Skeletal muscle satellite cell (primary cell): ENCODE measurements around the gene ZBTB16.

Source experiments
- H3K27me3 ChIP-seq: 2 replicates; pipeline ENCODE4 v1.7.0; 2013; ENCODE audit warnings: low read length; ENCODE audit not compliant: control insufficient read depth, insufficient read depth
- H3K36me3 ChIP-seq: 2 replicates; pipeline ENCODE4 v1.7.0; 2013; ENCODE audit warnings: mild to moderate bottlenecking, control low read depth, low read length; ENCODE audit not compliant: insufficient read depth
- H3K4me1 ChIP-seq: 2 replicates; pipeline ENCODE4 v1.7.0; 2013; ENCODE audit warnings: low read length; ENCODE audit not compliant: control insufficient read depth, insufficient read depth
- H3K4me2 ChIP-seq: 2 replicates; pipeline ENCODE4 v1.7.0; 2013; ENCODE audit warnings: mild to moderate bottlenecking, low read length
- H3K4me3 ChIP-seq: 2 replicates; pipeline ENCODE4 v1.7.0; 2013; ENCODE audit warnings: low read length
- H3K9ac ChIP-seq: 2 replicates; pipeline ENCODE4 v1.7.0; 2013; ENCODE audit warnings: mild to moderate bottlenecking, low read depth, low read length, moderate library complexity
- H3K9me3 ChIP-seq: replicated peaks from 2 replicates; pipeline ENCODE4 v1.7.0; 2013; ENCODE audit warnings: mild to moderate bottlenecking, control low read depth, low read length

Gene ZBTB16

GRCh38 chr11:114027926-114028325 is 31.6 kb upstream of the ZBTB16 start:
- Histone ChIP-seq H3K9ac (no peak overlapping the region), H3K36me3 (no peaks in the 10 kb centered on the region), H3K4me1 (peaks cover 8% of the 10 kb centered on the region), H3K27me3 (peaks cover 68% of the 10 kb centered on the region), H3K4me2 (no peak overlapping the region), H3K9me3 (no peaks in the 10 kb centered on the region), H3K4me3 (no peak overlapping the region)

- no peaks in the 10 kb centered on the region for H3K36me3 ChIP-seq
- H3K27me3 ChIP-seq, result peaks cover 42% of the 10 kb centered on the region
- peak overlapping the region; percentile 2 for H3K9ac ChIP-seq
- H3K4me1 ChIP-seq, result peaks cover 15% of the 10 kb centered on the region
- H3K9me3 ChIP-seq, result no peaks in the 10 kb centered on the region
- peak overlapping the region; percentile 32 for H3K4me3 ChIP-seq
- H3K4me2 ChIP-seq, result peak overlapping the region; percentile 52
Measured at GRCh38 chr11:114031246-114031966, 28.1 kb upstream of the ZBTB16 start.

GRCh38 chr11:114031967-114032320 is 27.6 kb upstream of the ZBTB16 start:
- Histone ChIP-seq H3K4me3 (no peak overlapping the region), H3K9ac (peak overlapping the region; percentile 2), H3K4me1 (peaks cover 21% of the 10 kb centered on the region), H3K27me3 (peaks cover 37% of the 10 kb centered on the region), H3K4me2 (peak overlapping the region; percentile 52), H3K9me3 (no peaks in the 10 kb centered on the region), H3K36me3 (no peaks in the 10 kb centered on the region)

GRCh38 chr11:114033066-114033465 is 26.4 kb upstream of the ZBTB16 start:
- H3K36me3 ChIP-seq, result no peaks in the 10 kb centered on the region
- no peaks in the 10 kb centered on the region for H3K9me3 ChIP-seq
- H3K4me2 ChIP-seq, result no peak overlapping the region
- peaks cover 22% of the 10 kb centered on the region for H3K4me1 ChIP-seq
- peaks cover 28% of the 10 kb centered on the region for H3K27me3 ChIP-seq
- no peak overlapping the region for H3K4me3 ChIP-seq
- no peak overlapping the region for H3K9ac ChIP-seq

GRCh38 chr11:114033572-114033971 is 25.9 kb upstream of the ZBTB16 start:
- H3K4me1 ChIP-seq, result peaks cover 22% of the 10 kb centered on the region
- H3K4me3 ChIP-seq, result no peak overlapping the region
- H3K4me2 ChIP-seq, result no peak overlapping the region
- H3K27me3 ChIP-seq, result peaks cover 23% of the 10 kb centered on the region
- no peak overlapping the region for H3K9ac ChIP-seq
- no peaks in the 10 kb centered on the region for H3K36me3 ChIP-seq
- H3K9me3 ChIP-seq, result no peaks in the 10 kb centered on the region

- peaks cover 22% of the 10 kb centered on the region for H3K4me1 ChIP-seq
- H3K9ac ChIP-seq, result no peak overlapping the region
- H3K36me3 ChIP-seq, result no peaks in the 10 kb centered on the region
- no peaks in the 10 kb centered on the region for H3K9me3 ChIP-seq
- no peak overlapping the region for H3K4me2 ChIP-seq
- no peak overlapping the region for H3K4me3 ChIP-seq
- H3K27me3 ChIP-seq, result peaks cover 9% of the 10 kb centered on the region
Measured at GRCh38 chr11:114034956-114035355, 24.6 kb upstream of the ZBTB16 start.

- Histone ChIP-seq H3K4me1 (peaks cover 31% of the 10 kb centered on the region), H3K9me3 (no peaks in the 10 kb centered on the region), H3K4me2 (peak overlapping the region; percentile 87), H3K36me3 (no peaks in the 10 kb centered on the region), H3K4me3 (peak overlapping the region; percentile 65), H3K9ac (peak overlapping the region; percentile 76), H3K27me3 (no peaks in the 10 kb centered on the region)
Measured at GRCh38 chr11:114036147-114036811, 23.2 kb upstream of the ZBTB16 start.

GRCh38 chr11:114036958-114037357 is 22.6 kb upstream of the ZBTB16 start:
- Histone ChIP-seq H3K4me3 (peak overlapping the region; percentile 65), H3K27me3 (no peaks in the 10 kb centered on the region), H3K4me2 (peak overlapping the region; percentile 87), H3K9me3 (no peaks in the 10 kb centered on the region), H3K36me3 (no peaks in the 10 kb centered on the region), H3K9ac (peak overlapping the region; percentile 76), H3K4me1 (peaks cover 25% of the 10 kb centered on the region)

GRCh38 chr11:114039551-114039950 is 20.0 kb upstream of the ZBTB16 start:
- no peaks in the 10 kb centered on the region for H3K9me3 ChIP-seq
- no peaks in the 10 kb centered on the region for H3K27me3 ChIP-seq
- H3K4me1 ChIP-seq, result peaks cover 24% of the 10 kb centered on the region
- H3K4me2 ChIP-seq, result no peak overlapping the region
- no peaks in the 10 kb centered on the region for H3K36me3 ChIP-seq
- H3K9ac ChIP-seq, result no peak overlapping the region
- H3K4me3 ChIP-seq, result no peak overlapping the region

- H3K4me1 ChIP-seq, result peaks cover 23% of the 10 kb centered on the region
- H3K4me3 ChIP-seq, result no peak overlapping the region
- no peaks in the 10 kb centered on the region for H3K36me3 ChIP-seq
- no peaks in the 10 kb centered on the region for H3K9me3 ChIP-seq
- H3K27me3 ChIP-seq, result no peaks in the 10 kb centered on the region
- no peak overlapping the region for H3K9ac ChIP-seq
- peak overlapping the region; percentile 42 for H3K4me2 ChIP-seq
Measured at GRCh38 chr11:114040706-114041211, 18.8 kb upstream of the ZBTB16 start.

GRCh38 chr11:114042234-114042633 is 17.3 kb upstream of the ZBTB16 start:
- H3K4me3 ChIP-seq, result no peak overlapping the region
- H3K27me3 ChIP-seq, result peaks cover 6% of the 10 kb centered on the region
- H3K36me3 ChIP-seq, result no peaks in the 10 kb centered on the region
- H3K9me3 ChIP-seq, result no peaks in the 10 kb centered on the region
- peaks cover 10% of the 10 kb centered on the region for H3K4me1 ChIP-seq
- H3K9ac ChIP-seq, result no peak overlapping the region
- no peak overlapping the region for H3K4me2 ChIP-seq
